Large intestine (tissue), 12 donors: ENCODE results near the gene DHX32. TPM values are rescaled to one million over a fixed set of nuclear protein-coding genes. Genes with fewer than 3 reads are reported as not detected.
"Not testable (repeated sequence)": the region's sequence is repeated elsewhere in the genome, so short reads cannot be mapped to it uniquely, and the experiment has no call there.

Experiments used
- DNase-seq, 2 donors: peaks; one replicate each; pipeline versions ENCODE4 v3.0.0 to v3.0.0-alpha.2; 2013
- H3K27ac ChIP-seq: one replicate; pipeline ENCODE4 v1.5.1; 2013; ENCODE audit warnings: low read length
- H3K27me3 ChIP-seq: 2 replicates; pipeline ENCODE4 v1.6.1; 2013; ENCODE audit warnings: low read length; ENCODE audit not compliant: control insufficient read depth, insufficient read depth
- H3K36me3 ChIP-seq: 2 replicates; pipeline ENCODE4 v1.6.1; 2013; ENCODE audit warnings: low read length; ENCODE audit not compliant: control insufficient read depth, insufficient read depth
- H3K4me1 ChIP-seq: one replicate; pipeline ENCODE4 v1.6.1; 2013; ENCODE audit warnings: low read length; ENCODE audit not compliant: control insufficient read depth, insufficient read depth
- H3K4me3 ChIP-seq: one replicate; pipeline ENCODE4 v1.5.1; 2013; ENCODE audit warnings: low read length
- H3K9me3 ChIP-seq: one replicate; pipeline ENCODE4 v1.6.1; 2013; ENCODE audit warnings: mild to moderate bottlenecking, low read depth, low read length, moderate library complexity; ENCODE audit not compliant: control insufficient read depth
- WGBS: methylation state at CpG from one replicate; pipeline ENCODE4 v1.1.5; 2013; ENCODE audit warnings: low lambda C conversion rate; ENCODE audit not compliant: insufficient coverage; 5-methylcytosine and 5-hydroxymethylcytosine counted together
- long read RNA-seq, 11 donors: transcript quantifications; one replicate each; lab custom pipeline, GENCODE V29; 2026
- polyA plus RNA-seq: library from polyadenylated mRNA; unstranded; fragments of 120-200 nt; gene quantifications from one replicate; pipeline ENCODE4 v1.2.1, GENCODE V29; 2013

DHX32 gene
- polyA plus RNA-seq, result 37.2 TPM
- long read RNA-seq, donor 1, partial matches to known transcripts, result 0 of 1 reads
- long read RNA-seq, donor 1, other reads (novel, unspliced or antisense), result 0 of 1 reads
- long read RNA-seq, donor 2, partial matches to known transcripts, result 7 of 9 reads
- long read RNA-seq, donor 2, other reads (novel, unspliced or antisense), result 0 of 9 reads
- long read RNA-seq, donor 3, result 0 reads
- long read RNA-seq, donor 4, partial matches to known transcripts, result 5 of 5 reads
- long read RNA-seq, donor 4, other reads (novel, unspliced or antisense), result 0 of 5 reads
- long read RNA-seq, donor 5, result 0 reads
- long read RNA-seq, donor 6, partial matches to known transcripts, result 9 of 11 reads
- long read RNA-seq, donor 6, other reads (novel, unspliced or antisense), result 0 of 11 reads
- long read RNA-seq, donor 7, partial matches to known transcripts, result 11 of 12 reads
- long read RNA-seq, donor 7, other reads (novel, unspliced or antisense), result 0 of 12 reads
- long read RNA-seq, donor 8, partial matches to known transcripts, result 18 of 29 reads
- long read RNA-seq, donor 8, other reads (novel, unspliced or antisense), result 7 of 29 reads
- long read RNA-seq, donor 9, partial matches to known transcripts, result 11 of 11 reads
- long read RNA-seq, donor 9, other reads (novel, unspliced or antisense), result 0 of 11 reads
- long read RNA-seq, donor 10, partial matches to known transcripts, result 8 of 16 reads
- long read RNA-seq, donor 10, other reads (novel, unspliced or antisense), result 8 of 16 reads
- long read RNA-seq, donor 11, partial matches to known transcripts, result 9 of 9 reads
- long read RNA-seq, donor 11, other reads (novel, unspliced or antisense), result 0 of 9 reads

- Histone ChIP-seq H3K9me3 (no peaks in the 10 kb centered on the region), H3K27ac (no peak within 1 kb of the TSS), H3K27me3 (no peaks in the 10 kb centered on the region), H3K4me3 (no peak within 1 kb of the TSS), H3K4me1 (no peaks in the 10 kb centered on the region), H3K36me3 (peaks cover 20% of the 10 kb centered on the region)
- WGBS, result 60% methylated on average over 1 of the region's 4 CpGs
- no peak for DNase-seq
These were observed at the start of gene DHX32 for GRCh38 chr10:125881192-125881591. Gene DHX32, minus strand, starts transcription at chr10:125881292. Its CDS starts 468 bp downstream, at chr10:125880824.

- 10% methylated on average over 2 of the region's 4 CpGs for WGBS
- Histone ChIP-seq H3K9me3 (no peaks in the 10 kb centered on the region), H3K36me3 (no peaks in the 10 kb centered on the region), H3K4me3 (no peak overlapping the region), H3K4me1 (peaks cover 8% of the 10 kb centered on the region), H3K27ac (peak overlapping the region; percentile 78), H3K27me3 (no peaks in the 10 kb centered on the region)
- peak; percentile 56 to 86 for DNase-seq
These were observed 48.5 kb upstream of the DHX32 start for GRCh38 chr10:125929618-125930017.

- Histone ChIP-seq H3K36me3 (no peaks in the 10 kb centered on the region), H3K27ac (peak overlapping the region; percentile 78), H3K4me3 (no peak overlapping the region), H3K27me3 (no peaks in the 10 kb centered on the region), H3K4me1 (peaks cover 8% of the 10 kb centered on the region), H3K9me3 (no peaks in the 10 kb centered on the region)
- peak in 1 of 2 donors; percentile 46 for DNase-seq
- WGBS, result no CpG with 5 or more reads among the region's 7 CpGs
These were observed 48.0 kb upstream of the DHX32 start for GRCh38 chr10:125928928-125929585.

GRCh38 chr10:125927265-125927664, 46.2 kb upstream of the DHX32 start:
- 90% methylated on average over 2 of the region's 5 CpGs for WGBS
- H3K36me3 ChIP-seq, result not testable (repeated sequence)

GRCh38 chr10:125926247-125926646, 45.2 kb upstream of the DHX32 start:
- 54% methylated on average over 5 of the region's 5 CpGs for WGBS
- DNase-seq, result no peak
- Histone ChIP-seq H3K27ac (no peak overlapping the region), H3K36me3 (no peaks in the 10 kb centered on the region), H3K4me1 (peaks cover 8% of the 10 kb centered on the region), H3K9me3 (no peaks in the 10 kb centered on the region), H3K27me3 (no peaks in the 10 kb centered on the region), H3K4me3 (no peak overlapping the region)

More at GRCh38 chr10:125927265-125927664, 46.2 kb upstream of the DHX32 start:
- not testable (repeated sequence) for H3K27ac ChIP-seq, H3K4me1 ChIP-seq, H3K9me3 ChIP-seq, DNase-seq, H3K27me3 ChIP-seq, H3K4me3 ChIP-seq

GRCh38 chr10:125925262-125925834, 44.3 kb upstream of the DHX32 start:
- H3K4me3 ChIP-seq, result no peak overlapping the region
- WGBS, result no CpG with 5 or more reads among the region's 5 CpGs
- no peaks in the 10 kb centered on the region for H3K27me3 ChIP-seq
- peak; percentile 16 to 58 for DNase-seq
- no peak overlapping the region for H3K27ac ChIP-seq
- no peaks in the 10 kb centered on the region for H3K36me3 ChIP-seq
- peaks cover 6% of the 10 kb centered on the region for H3K4me1 ChIP-seq
- no peaks in the 10 kb centered on the region for H3K9me3 ChIP-seq

- not testable (repeated sequence) for H3K4me3 ChIP-seq, H3K27ac ChIP-seq, H3K27me3 ChIP-seq, H3K9me3 ChIP-seq, H3K36me3 ChIP-seq, DNase-seq, H3K4me1 ChIP-seq
- WGBS, result no CpG with 5 or more reads among the region's 2 CpGs
These were observed 40.7 kb upstream of the DHX32 start for GRCh38 chr10:125921643-125922306.

GRCh38 chr10:125917704-125918361, 36.7 kb upstream of the DHX32 start:
- not testable (repeated sequence) for DNase-seq, H3K27ac ChIP-seq, H3K4me3 ChIP-seq, H3K9me3 ChIP-seq, H3K27me3 ChIP-seq, H3K4me1 ChIP-seq, H3K36me3 ChIP-seq
- 95% methylated on average over 3 of the region's 8 CpGs for WGBS

- Histone ChIP-seq H3K27me3 (no peaks in the 10 kb centered on the region), H3K4me3 (no peak overlapping the region), H3K36me3 (no peaks in the 10 kb centered on the region), H3K9me3 (no peaks in the 10 kb centered on the region), H3K27ac (no peak overlapping the region), H3K4me1 (peaks cover 5% of the 10 kb centered on the region)
- WGBS, result 74% methylated on average over 2 of the region's 3 CpGs
- DNase-seq, result no peak
These were observed 35.9 kb upstream of the DHX32 start for GRCh38 chr10:125916977-125917376.
